ENCODE results near the gene AGO1.

The AGO1 gene

DNA sequence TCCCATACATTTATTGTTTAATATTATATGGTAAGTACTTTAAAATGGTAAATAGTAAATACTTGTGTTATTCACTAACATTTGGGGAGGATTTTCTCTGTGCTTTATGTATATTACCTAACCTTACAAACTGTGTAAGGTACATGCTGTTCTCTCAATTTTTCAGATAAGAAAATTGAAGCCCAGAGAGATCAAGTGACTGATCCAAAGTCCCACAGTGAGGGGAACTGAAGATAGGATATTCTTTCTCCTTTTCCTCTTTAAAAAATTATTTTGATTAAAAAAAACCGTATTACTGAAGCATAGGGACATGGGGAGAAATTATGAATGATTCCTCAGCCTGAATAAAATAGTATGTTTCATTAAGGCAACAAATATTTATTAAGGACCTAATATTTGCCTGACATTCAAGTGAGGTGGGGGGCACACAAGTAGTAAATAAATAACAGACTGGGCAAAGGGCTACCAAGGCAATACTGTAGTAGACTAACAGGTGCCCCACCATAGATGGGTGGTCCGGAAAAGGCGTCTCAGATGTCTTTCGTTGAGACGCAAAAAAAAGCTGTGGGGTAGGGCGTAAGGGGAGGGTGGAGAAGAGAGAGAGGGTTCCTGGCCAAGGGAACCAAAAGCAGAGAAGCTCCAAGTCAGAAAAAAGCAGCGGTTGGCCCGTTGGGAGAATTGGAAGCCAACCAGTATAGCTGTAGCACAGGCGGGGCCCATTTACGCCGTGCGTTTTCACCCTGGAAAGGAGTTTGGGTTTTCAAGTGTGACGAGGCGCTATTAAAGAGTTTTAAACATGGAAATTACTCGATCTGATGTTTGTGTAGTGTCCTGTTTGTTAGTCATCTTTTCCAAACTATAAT lies 47.0 kb downstream of the AGO1 start:
- Histone ChIP-seq H3K27me3 (ENCODE audit: insufficient read depth, low read length, poor library complexity, severe bottlenecking) (no peaks in the 10 kb centered on the region), H3K4me2 (ENCODE audit: low read depth, low read length, poor library complexity, severe bottlenecking) (peak overlapping the region; percentile 86), H3K79me2 (ENCODE audit: insufficient read depth, low read length) (peaks cover 46% of the 10 kb centered on the region), H4K20me1 (ENCODE audit: insufficient read depth, low read length, poor library complexity, severe bottlenecking) (peaks cover 30% of the 10 kb centered on the region), H3K9me3 (ENCODE audit: insufficient read depth, low read depth, low read length) (no peaks in the 10 kb centered on the region), H2AFZ (ENCODE audit: low read length) (peak overlapping the region; percentile 98), H3K36me3 (ENCODE audit: insufficient read depth, low read length) (no peaks in the 10 kb centered on the region), H3K9me2 (replicated peaks; ENCODE audit: low read depth, low read length) (no peaks in the 10 kb centered on the region), H3K4me1 (ENCODE audit: insufficient read depth, low read length, poor library complexity, severe bottlenecking) (peaks cover 32% of the 10 kb centered on the region), H3K9ac (ENCODE audit: low read depth, low read length, poor library complexity, severe bottlenecking) (peak overlapping the region; percentile 79), H3K4me3 (ENCODE audit: low read length, poor library complexity, severe bottlenecking) (peak overlapping the region; percentile 81), H3F3A (ENCODE audit: low read depth) (no peaks in the 10 kb centered on the region)
- TF ChIP-seq EZH2phosphoT487 (IDR thresholded peaks at IDR 0.05; ENCODE audit: borderline replicate concordance) = no peak
- TF ChIP-seq, protein P1, sequence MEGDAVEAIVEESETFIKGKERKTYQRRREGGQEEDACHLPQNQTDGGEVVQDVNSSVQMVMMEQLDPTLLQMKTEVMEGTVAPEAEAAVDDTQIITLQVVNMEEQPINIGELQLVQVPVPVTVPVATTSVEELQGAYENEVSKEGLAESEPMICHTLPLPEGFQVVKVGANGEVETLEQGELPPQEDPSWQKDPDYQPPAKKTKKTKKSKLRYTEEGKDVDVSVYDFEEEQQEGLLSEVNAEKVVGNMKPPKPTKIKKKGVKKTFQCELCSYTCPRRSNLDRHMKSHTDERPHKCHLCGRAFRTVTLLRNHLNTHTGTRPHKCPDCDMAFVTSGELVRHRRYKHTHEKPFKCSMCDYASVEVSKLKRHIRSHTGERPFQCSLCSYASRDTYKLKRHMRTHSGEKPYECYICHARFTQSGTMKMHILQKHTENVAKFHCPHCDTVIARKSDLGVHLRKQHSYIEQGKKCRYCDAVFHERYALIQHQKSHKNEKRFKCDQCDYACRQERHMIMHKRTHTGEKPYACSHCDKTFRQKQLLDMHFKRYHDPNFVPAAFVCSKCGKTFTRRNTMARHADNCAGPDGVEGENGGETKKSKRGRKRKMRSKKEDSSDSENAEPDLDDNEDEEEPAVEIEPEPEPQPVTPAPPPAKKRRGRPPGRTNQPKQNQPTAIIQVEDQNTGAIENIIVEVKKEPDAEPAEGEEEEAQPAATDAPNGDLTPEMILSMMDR (conservative IDR thresholded peaks at IDR 0.05; ENCODE audit: low read length) = no peak

DNA sequence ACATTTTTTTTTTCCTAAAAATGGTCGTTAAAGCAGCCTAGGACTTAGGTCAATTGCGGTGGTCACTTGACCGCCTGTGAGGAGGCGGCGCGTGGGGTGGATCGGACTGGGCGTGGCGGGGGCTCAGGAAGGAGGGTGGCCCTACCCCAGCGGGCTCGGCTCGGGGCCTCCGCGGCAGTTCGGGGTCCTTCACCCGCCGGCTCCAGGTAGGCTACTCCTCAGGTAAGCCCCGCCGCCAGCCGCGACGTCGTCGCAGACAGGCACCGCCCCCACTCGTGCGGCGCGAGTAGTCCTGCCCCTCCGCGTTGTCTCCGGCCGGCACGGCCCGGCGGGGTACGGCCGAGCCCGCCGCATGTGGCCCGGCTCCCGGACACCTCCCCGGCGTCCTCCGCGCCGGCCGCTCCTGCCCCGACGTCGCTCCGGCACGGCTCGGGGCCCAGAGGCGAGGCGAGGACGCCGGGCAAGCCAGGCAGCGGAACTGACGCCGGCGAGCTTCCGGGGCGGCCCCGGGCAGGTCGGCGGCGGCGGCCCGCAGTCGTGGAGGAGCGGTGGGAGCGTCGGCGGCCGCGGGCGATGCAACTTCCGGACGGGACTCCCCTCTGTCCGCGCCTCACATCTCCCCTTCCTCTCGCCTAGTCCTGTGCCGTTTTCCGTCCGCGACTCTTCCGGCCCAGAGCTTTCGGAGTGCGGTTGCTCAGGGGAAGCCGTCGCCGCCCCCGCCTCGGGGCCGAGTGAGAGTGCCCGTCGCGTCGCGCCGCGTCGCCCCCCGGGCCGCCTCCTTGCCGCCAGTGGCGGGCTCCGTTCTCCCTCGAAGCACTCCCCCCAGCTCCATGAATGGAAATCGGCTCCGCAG lies 47.8 kb downstream of the AGO1 start, which contains the start of gene AGO3:
Gene AGO3 (plus strand): TSS at position 513 of the 853 bp plus-strand sequence. CDS start 322 bp downstream, at position 835.
- H3K9me3 ChIP-seq (ENCODE audit: insufficient read depth, low read depth, low read length) = no peaks in the 10 kb centered on the region
- peak within 1 kb of the TSS; percentile 79 for H3K9ac ChIP-seq (ENCODE audit: low read depth, low read length, poor library complexity, severe bottlenecking)
- H4K20me1 ChIP-seq (ENCODE audit: insufficient read depth, low read length, poor library complexity, severe bottlenecking) = peaks cover 36% of the 10 kb centered on the region
- no peaks in the 10 kb centered on the region for H3K36me3 ChIP-seq (ENCODE audit: insufficient read depth, low read length)
- H3F3A ChIP-seq (ENCODE audit: low read depth) = no peaks in the 10 kb centered on the region
- H3K9me2 ChIP-seq (replicated peaks; ENCODE audit: low read depth, low read length) = no peaks in the 10 kb centered on the region
- H3K4me1 ChIP-seq (ENCODE audit: insufficient read depth, low read length, poor library complexity, severe bottlenecking) = peaks cover 40% of the 10 kb centered on the region
- peak within 1 kb of the TSS; percentile 92 for H3K4me2 ChIP-seq (ENCODE audit: low read depth, low read length, poor library complexity, severe bottlenecking)
- H3K79me2 ChIP-seq (ENCODE audit: insufficient read depth, low read length) = peaks cover 54% of the 10 kb centered on the region
- TF ChIP-seq EZH2phosphoT487 (IDR thresholded peaks at IDR 0.05; ENCODE audit: borderline replicate concordance) = no peak
- TF ChIP-seq, protein P1 (conservative IDR thresholded peaks at IDR 0.05; ENCODE audit: low read length) = no peak
- H3K27me3 ChIP-seq (ENCODE audit: insufficient read depth, low read length, poor library complexity, severe bottlenecking) = no peaks in the 10 kb centered on the region
- H2AFZ ChIP-seq (ENCODE audit: low read length) = peak within 1 kb of the TSS; percentile 98
- H3K4me3 ChIP-seq (ENCODE audit: low read length, poor library complexity, severe bottlenecking) = peak within 1 kb of the TSS; percentile 81

DNA sequence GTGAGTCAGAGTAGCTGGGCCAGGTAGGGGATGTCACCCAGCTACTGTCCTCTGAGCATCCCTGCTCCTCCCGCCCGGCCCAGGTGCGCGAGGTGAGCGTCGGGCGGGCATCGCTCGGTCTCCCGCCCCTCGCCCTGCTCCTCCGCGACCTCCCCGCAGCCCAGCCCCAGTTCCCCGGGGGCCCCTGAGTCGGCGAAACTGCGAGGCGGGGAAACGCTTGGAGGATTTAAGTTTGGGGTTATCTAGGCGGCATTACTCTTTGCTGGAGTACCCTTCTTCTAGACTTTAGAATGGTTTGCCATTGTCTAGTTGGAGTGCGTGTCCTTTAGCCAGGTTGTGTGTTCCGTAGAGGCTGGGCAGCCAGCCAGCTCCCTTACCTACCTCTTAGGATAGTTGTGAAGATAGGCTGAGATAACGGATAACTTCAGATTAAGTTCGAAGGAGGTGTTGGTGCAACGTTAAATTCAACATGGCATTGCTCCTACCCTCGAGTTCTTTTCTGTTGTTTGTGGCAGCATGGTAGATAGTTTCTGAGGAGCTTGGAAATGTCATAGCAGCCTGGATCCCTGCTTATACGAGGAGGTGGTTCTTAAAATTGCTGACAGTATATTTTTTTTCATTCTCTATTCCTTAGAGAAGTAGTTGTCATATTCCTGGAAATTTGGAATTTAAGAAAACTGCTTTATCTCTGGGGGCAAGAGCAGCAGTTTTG lies 48.6 kb downstream of the AGO1 start:
- Histone ChIP-seq H3K27me3 (ENCODE audit: insufficient read depth, low read length, poor library complexity, severe bottlenecking) (no peaks in the 10 kb centered on the region), H3F3A (ENCODE audit: low read depth) (no peaks in the 10 kb centered on the region), H4K20me1 (ENCODE audit: insufficient read depth, low read length, poor library complexity, severe bottlenecking) (peaks cover 44% of the 10 kb centered on the region), H3K4me3 (ENCODE audit: low read length, poor library complexity, severe bottlenecking) (peak overlapping the region; percentile 81), H3K79me2 (ENCODE audit: insufficient read depth, low read length) (peaks cover 62% of the 10 kb centered on the region), H3K36me3 (ENCODE audit: insufficient read depth, low read length) (no peaks in the 10 kb centered on the region), H3K9ac (ENCODE audit: low read depth, low read length, poor library complexity, severe bottlenecking) (peak overlapping the region; percentile 79), H3K4me2 (ENCODE audit: low read depth, low read length, poor library complexity, severe bottlenecking) (peak overlapping the region; percentile 92), H3K9me3 (ENCODE audit: insufficient read depth, low read depth, low read length) (no peaks in the 10 kb centered on the region), H2AFZ (ENCODE audit: low read length) (peak overlapping the region; percentile 98), H3K4me1 (ENCODE audit: insufficient read depth, low read length, poor library complexity, severe bottlenecking) (peaks cover 48% of the 10 kb centered on the region), H3K9me2 (replicated peaks; ENCODE audit: low read depth, low read length) (no peaks in the 10 kb centered on the region)
- TF ChIP-seq, protein P1 (conservative IDR thresholded peaks at IDR 0.05; ENCODE audit: low read length) = no peak
- TF ChIP-seq EZH2phosphoT487 (IDR thresholded peaks at IDR 0.05; ENCODE audit: borderline replicate concordance) = no peak

Data from Loucy (cell line).